HPDE6-E6E7 (cell line): ENCODE measurements around the gene AUTS2.
"Not testable (repeated sequence)": the region's sequence is repeated elsewhere in the genome, so short reads cannot be mapped to it uniquely, and the experiment has no call there.

Experiments
- DNase-seq: peaks from one replicate; pipeline ENCODE4 v3.0.0; 2011; ENCODE audit warnings: missing footprints; ENCODE audit errors: extremely low spot score

AUTS2 gene

DNA sequence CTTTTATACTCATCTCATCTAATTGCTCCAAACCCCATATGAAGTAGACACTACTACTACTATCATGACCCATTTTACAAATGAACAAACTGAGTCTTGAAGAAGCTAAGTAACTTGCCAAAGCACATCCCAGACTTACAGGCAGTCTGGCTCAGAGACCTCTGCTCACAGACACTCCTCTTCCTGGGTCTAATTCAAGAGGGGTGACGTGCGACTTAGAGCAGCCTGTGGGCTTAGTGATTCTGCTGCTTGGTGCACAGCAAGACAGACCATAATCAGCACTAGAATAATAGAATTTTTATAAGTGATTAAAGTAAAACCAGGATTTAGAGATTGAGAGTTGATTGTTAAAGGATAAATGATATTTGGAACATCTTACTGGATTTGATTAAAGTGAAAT lies 750.8 kb downstream of the AUTS2 start:
- DNase-seq, result no peak

DNA sequence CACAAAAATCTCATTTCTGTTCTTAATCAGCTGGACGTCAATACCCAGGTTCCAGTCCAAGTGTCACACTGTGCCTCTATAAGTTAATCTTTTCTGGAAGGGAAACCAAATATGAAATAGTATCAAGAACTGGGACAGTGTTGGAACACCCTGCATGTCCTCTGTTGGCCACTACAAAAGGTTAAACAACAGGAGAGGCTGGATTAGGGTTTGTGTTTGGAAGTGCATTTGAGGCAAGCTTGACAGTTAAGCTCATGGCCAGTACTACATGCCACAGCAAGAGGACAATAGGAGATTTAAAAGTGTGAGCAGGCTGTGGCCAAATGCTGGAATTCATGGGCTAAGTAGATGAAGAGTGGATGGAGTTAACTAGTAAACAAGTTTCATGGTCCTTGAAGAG lies 751.5 kb downstream of the AUTS2 start:
- no peak for DNase-seq

GRCh38 chr7:70352088-70352487 lies 753.8 kb downstream of the AUTS2 start:
- no peak for DNase-seq

DNA sequence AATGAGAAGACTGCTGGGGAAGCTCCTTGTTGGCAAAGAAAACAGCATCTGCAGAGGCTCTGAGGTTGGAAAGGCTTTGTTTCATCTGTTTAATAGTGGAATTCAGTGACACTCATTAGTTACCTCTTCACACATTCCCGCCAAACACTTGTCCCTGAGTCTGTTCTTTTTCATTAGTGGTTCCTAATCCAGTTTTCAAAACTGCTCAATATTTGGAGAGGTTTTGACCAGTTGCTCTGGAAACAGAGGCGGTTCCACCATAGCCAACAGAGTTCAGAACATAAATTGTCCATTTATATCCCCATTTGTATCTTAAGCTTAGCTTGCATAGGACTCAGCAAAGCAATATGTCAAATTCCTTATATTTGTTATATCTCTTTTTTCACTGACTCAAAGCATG lies 754.6 kb downstream of the AUTS2 start:
- no peak for DNase-seq

- DNase-seq, result no peak
Measured at GRCh38 chr7:70353330-70353945, 755.2 kb downstream of the AUTS2 start.

GRCh38 chr7:70353946-70354335 lies 755.7 kb downstream of the AUTS2 start:
- DNase-seq, result no peak

DNA sequence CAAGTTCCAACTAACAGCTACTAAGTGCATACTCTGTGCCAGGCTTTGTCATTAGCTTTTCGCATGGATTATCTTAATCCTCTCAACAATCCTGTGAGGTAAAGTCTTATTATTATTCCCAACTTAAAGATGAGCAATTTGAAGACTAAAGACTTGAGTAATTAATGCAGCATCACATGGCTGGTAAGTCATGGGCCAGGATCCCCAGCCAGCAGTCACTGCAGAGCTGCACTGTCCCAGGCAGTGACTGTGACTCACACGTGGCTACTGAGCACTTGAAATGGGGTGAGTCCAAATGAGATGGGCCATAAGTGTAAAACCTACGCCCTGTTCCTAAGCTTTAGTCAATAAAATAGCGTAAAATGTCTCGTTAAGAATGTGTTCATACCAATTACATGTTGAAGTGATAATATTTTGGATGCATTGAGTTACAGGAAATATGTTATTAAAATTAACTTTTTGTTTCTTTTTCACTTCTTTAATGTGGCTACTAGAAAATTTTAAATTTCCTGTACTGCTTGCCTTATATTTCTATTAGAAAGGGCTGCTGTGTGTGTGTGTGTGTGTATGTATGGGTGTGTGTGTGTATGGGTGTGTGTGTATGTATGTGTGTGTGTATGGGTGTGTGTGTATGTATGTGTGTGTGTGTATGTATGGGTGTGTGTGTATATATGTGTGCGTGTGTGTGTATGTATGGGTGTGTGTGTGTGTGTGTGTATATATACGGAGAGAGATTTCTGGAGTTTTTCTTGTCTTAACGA lies 756.3 kb downstream of the AUTS2 start:
- no peak for DNase-seq

DNA sequence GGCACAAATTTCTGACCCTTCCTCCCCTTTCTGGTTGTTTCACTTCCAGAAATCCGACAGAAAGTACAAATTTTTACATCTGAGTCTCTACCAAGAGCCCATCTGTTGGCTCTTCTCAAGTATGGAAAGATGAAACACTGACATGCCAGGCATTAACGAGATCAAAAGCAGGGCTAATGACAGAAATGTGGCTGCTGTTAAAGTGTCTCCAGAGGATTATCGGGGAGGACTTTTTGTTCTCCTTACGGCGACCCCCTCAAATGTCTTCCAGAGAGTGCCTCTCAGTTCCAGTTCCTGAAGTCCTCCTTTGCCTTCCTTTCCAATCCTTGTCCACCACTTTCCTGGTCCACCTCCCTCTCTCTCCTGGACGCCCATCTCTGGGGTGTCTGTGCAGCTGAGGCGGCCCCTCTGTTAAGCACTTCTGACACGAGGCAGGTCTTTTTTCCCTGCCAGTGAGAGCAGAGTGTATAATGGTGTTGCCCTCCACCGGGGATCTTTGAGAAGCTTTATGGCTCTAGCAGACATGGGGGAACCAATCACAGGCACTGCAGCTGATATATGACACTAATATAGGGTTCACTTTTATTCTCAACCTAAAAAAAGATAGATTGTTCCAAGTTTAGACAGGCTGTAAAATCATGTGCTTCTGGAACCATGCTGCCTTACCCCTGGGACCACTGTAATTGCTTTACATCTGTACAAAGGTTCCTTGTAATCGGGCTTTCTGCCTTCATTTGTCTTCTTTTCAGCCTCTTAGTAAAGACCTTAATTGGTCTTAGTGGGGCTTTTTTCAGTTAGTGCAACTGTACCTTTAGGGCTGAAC lies 757.1 kb downstream of the AUTS2 start:
- DNase-seq, result no peak

- DNase-seq, result no peak
Measured at GRCh38 chr7:70356085-70356786, 758.0 kb downstream of the AUTS2 start.

DNA sequence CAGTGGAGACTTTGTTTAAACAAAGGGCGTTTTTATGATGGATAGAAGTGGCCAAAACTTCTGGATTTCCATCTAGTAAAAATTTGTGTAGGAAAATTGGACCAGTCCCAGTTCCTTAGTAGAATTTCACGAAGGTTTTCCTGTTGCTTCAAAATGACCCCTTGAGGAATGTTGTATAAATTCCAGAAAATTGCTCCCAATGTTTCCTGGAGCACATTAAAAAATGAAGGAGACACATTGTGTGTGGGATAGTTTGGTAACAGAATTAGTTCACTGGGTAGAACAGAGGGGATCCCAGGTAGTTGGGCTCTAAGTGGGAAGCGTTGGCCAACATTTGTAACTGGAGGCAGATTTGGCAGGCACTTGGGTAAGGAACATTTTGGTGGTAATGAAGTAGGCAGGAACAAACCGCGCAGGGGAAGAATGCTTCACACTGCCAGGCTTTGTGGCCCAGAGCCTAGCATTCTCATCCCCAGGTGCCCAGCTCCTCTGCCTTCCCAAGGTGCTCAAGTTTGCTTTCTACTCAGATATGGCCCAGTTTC lies 758.6 kb downstream of the AUTS2 start:
- DNase-seq, result no peak

DNA sequence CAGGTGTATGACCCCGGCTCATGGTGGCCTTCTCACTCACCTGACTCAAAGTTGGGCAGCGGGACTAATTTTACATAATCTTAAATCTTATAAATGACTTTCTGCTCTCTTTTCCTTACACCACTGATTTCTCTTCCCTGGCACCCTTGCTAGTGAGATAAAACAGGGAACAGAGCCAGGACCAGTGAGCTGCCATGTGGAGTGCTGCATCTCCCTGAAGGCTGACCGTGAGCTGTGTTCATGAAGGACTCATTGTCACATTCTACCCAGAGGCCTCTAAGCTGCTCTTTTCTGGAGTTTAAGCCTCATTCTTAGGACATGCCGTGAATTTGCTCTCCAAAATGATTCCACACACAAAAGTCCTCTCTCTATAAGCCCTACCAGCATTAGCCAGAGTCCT lies 762.3 kb downstream of the AUTS2 start:
- DNase-seq, result no peak

GRCh38 chr7:70361821-70362220 lies 763.5 kb downstream of the AUTS2 start:
- no peak for DNase-seq

DNA sequence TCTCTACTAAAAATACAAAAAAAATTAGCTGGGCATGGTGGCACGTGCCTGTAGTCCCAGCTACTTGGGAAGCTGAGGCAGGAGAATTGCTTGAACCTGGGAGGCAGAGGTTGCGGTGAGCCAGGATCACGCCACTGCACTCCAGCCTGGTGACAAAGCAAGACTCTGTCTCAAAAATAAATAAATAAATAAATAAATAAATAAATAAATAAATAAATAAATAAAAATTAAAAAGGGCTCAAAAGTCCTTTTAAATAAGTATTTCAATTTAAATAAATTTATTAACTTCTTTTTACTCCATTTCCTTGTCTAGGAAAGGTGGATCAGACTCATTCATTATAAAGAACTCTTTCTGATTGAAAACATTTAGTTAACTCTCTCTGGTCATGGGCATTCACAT lies 766.1 kb downstream of the AUTS2 start:
- not testable (repeated sequence) for DNase-seq

DNA sequence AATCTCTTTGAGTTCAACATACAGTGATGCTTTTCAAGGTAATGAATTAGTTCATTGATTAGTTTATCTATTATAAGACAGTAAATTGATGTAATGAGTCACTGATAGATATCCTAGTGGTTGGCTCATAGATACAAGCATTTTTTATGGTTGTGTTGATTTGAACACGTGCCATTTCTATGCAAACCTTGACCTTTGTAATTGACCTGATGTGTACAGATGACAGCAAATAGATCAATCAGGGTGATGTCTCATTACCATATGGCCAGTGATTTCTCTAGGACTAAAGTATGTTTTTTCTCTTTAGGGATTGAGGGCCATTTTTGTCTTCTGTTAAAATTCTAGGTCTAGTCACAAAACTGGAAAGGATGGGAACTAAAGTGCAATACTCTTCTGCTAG lies 773.4 kb downstream of the AUTS2 start:
- DNase-seq, result no peak

GRCh38 chr7:70372768-70373515 lies 774.7 kb downstream of the AUTS2 start:
- DNase-seq, result no peak

- DNase-seq, result no peak
Measured at GRCh38 chr7:70374772-70375533, 776.7 kb downstream of the AUTS2 start.

DNA sequence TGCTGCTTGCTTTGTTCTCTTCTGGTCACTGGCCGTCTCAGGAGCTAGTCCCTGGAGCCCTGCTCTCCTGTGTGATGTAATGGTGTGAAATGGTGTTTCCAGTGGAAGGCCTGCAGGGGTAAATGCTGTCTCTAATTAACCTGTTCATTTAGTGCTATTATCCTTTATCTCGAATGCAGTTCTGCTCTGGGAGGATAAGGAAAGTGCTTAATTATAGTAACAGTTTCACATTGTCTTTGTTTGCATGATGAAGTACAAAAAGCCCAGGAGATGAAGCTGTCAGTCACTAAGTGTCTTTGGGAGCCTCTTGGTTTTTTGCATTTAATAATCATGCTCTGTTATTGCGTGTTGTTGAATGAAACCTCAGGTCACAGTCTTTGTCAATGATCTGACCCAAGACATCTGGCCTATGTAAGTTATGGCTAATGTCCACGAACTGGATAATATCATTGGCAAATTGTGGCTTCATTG lies 778.3 kb downstream of the AUTS2 start:
- DNase-seq, result no peak

DNA sequence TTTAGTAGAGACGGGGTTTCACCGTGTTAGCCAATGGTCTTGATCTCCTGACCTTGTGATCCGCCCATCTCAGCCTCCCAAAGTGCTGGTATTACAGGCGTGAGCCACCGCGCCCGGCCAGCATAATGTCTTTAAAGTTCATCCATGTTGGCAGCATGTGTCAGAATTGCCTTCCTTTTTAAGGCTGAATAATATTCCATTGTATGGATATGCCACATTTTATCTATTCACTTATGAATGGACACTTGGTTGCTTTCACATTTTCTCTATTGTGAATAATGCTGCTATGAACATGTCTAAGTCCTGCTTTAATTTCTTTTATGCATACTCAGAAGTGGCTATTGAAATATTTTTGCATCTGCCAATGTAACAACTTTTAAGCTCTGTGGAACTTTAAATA lies 779.7 kb downstream of the AUTS2 start:
- no peak for DNase-seq

- no peak for DNase-seq
Measured at GRCh38 chr7:70379210-70379609, 780.9 kb downstream of the AUTS2 start.

GRCh38 chr7:70380421-70381015 lies 782.2 kb downstream of the AUTS2 start:
- DNase-seq, result no peak
